Kidney (tissue), 14 donors: Measurements from ENCODE around the gene FBXO17. TPM values are rescaled to one million over a fixed set of nuclear protein-coding genes. Genes with fewer than 3 reads are reported as not detected.

ENCODE experiments used
- DNase-seq, 5 donors: peaks; one replicate each; pipeline ENCODE4 v3.0.0-alpha.2; 2013 to 2020
- FAIRE-seq: peaks from 2 replicates; lab custom pipeline; 2012; peaks lifted over from hg19 to GRCh38; lab: Jason Lieb, UNC
- H3K27ac ChIP-seq, 2 donors: one replicate each; pipeline ENCODE4 v1.7.0; 2013; ENCODE audit warnings: low read depth in 2 of 2, low read length in 2 of 2, inconsistent platforms in 1 of 2
- H3K27me3 ChIP-seq: one replicate; pipeline ENCODE4 v1.7.1; 2013; ENCODE audit warnings: low read length, inconsistent platforms; ENCODE audit not compliant: control insufficient read depth, insufficient read depth
- H3K36me3 ChIP-seq, 3 donors: one replicate each; pipeline versions ENCODE4 v1.7.0 to v1.7.1; 2013; ENCODE audit warnings: low read length in 3 of 3, control low read depth in 1 of 3, inconsistent platforms in 1 of 3; ENCODE audit not compliant: insufficient read depth in 3 of 3, control insufficient read depth in 2 of 3
- H3K4me1 ChIP-seq, 3 donors: one replicate each; pipeline versions ENCODE4 v1.7.0 to v1.7.1; 2013; ENCODE audit warnings: low read length in 3 of 3, inconsistent platforms in 1 of 3, low read depth in 1 of 3; ENCODE audit not compliant: control insufficient read depth in 2 of 3, insufficient read depth in 2 of 3
- H3K4me3 ChIP-seq, 3 donors: one replicate each; pipeline versions ENCODE4 v1.7.0 to v1.8.1; 2013; ENCODE audit warnings: low read length in 3 of 3, control low read depth in 1 of 3, inconsistent platforms in 1 of 3
- H3K9ac ChIP-seq, 3 donors: one replicate each; pipeline versions ENCODE4 v1.7.0 to v1.7.1; 2013; ENCODE audit warnings: low read length in 3 of 3, control low read depth in 1 of 3, inconsistent platforms in 1 of 3
- H3K9me3 ChIP-seq, 3 donors: one replicate each; pipeline versions ENCODE4 v1.7.0 to v1.7.1; 2013; ENCODE audit warnings: low read length in 3 of 3, control low read depth in 1 of 3, inconsistent platforms in 1 of 3; ENCODE audit not compliant: control insufficient read depth in 2 of 3, insufficient read depth in 1 of 3
- CTCF ChIP-seq: IDR thresholded peaks from 3 replicates; pipeline ENCODE4 v1.5.1; 2012; ENCODE audit warnings: mild to moderate bottlenecking, moderate library complexity, borderline replicate concordance; ENCODE audit not compliant: insufficient read depth; ENCODE audit errors: extremely low read depth
- intact Hi-C: fragments of 100-400 bp; cut with DNase I; formaldehyde crosslinking; loops from one replicate; pipeline ENCODE4 v1.11.1; 2022
- polyA plus RNA-seq: library from polyadenylated mRNA; stranded (reverse); fragments of 350-450 nt; fragmentation: Illumina TruSeq; extraction: RNeasy Lipid Tissue Mini Kit (QIAGEN cat#74804); gene quantifications from one replicate; pipeline ENCODE4 v1.2.3, GENCODE V29; 2014; ENCODE audit warnings: low read depth, low replicate concordance; ENCODE audit not compliant: insufficient read depth
- total RNA-seq: library from RNA; stranded (reverse); fragmentation: NEBNext Ultra II Directional; extraction: Animal tissue kit (Norgen Biotek cat#: 25700); gene quantifications from one replicate; pipeline ENCODE4 v1.2.1, GENCODE V29; 2021
- donor health status: control.
- donor health status: control.
- donor health status: control.
- donor health status: control.
- donor health status: control.
- donor health status: DM: yes; HTN: yes; CAD: no.
- donor health status: Normal renal cell carcinoma (clear cell type).

The FBXO17 gene
- total and polyA plus RNA-seq, 2 donors from 2014 or later, result 32.3 to 44.3 TPM

DNA sequence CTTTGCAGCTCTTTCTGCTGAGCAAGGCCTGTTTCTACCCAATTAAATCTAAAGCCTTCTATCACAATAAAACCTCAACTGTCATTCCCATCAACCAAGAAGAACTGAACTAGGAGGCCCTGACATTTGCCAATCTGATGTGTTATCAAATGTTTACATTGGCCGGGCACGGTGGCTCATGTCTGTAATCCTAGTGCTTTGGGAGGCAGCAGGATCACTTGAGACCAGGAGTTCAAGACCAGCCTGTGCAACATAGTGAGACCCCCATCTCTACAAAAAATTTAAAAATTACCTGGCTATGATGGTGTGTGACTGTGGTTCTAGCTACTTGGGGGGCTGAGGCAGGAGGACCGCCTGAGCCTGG is 2.8 kb upstream of the FBXO17 start:
- H3K27me3 ChIP-seq, result no peaks in the 10 kb centered on the region
- H3K36me3 ChIP-seq, result no peaks in the 10 kb centered on the region
- H3K4me1 ChIP-seq, result peaks cover 0 to 5% (median 0%) of the 10 kb centered on the region in 3 donors
- no peak overlapping the region for H3K9ac ChIP-seq
- no peak for DNase-seq
- intact Hi-C loops, result no loop called here
- TF ChIP-seq CTCF, result no peak
- peaks cover 0 to 4% (median 0%) of the 10 kb centered on the region in 3 donors for H3K9me3 ChIP-seq
- no peak overlapping the region for H3K27ac ChIP-seq
- H3K4me3 ChIP-seq, result no peak overlapping the region
- FAIRE-seq, result no peak

- no peak for DNase-seq
- Histone ChIP-seq H3K27me3 (no peaks in the 10 kb centered on the region), H3K36me3 (no peaks in the 10 kb centered on the region), H3K9me3 (peaks cover 0 to 4% (median 0%) of the 10 kb centered on the region in 3 donors), H3K9ac (peak overlapping the region in 1 of 3 donors; percentile 20), H3K27ac (peak overlapping the region in 1 of 2 donors; percentile 9), H3K4me3 (no peak overlapping the region), H3K4me1 (peaks cover 0 to 5% (median 0%) of the 10 kb centered on the region in 3 donors)
- no peak for FAIRE-seq
- TF ChIP-seq CTCF, result no peak
- intact Hi-C loops, result no loop called here
These were observed 2.1 kb upstream of the FBXO17 start for GRCh38 chr19:38977445-38978325.

DNA sequence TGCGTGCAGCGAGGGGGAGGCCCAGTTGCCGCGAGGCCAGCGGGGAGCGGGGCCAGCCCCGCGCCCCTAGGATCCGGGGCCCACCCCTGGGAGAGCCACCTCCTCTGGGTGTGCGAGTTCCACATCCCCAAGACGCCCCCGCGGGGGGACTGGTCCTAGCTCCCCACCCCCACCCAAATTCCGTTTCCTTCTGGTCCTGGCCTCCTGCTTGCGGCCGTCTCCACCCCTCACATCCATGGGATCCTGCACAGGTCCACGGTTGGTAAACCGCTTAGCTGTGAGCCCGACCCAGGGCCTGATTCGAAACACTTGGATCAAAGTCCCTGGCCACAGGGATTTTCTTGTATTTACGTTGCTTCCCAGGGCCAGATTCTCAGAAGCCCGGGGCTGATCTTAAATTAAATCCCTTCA is 324 bp upstream of the FBXO17 start:
- Histone ChIP-seq H3K9ac (peak overlapping the region; percentile 33 to 74 (median 34)), H3K9me3 (peaks cover 0 to 4% (median 0%) of the 10 kb centered on the region in 3 donors), H3K27me3 (no peaks in the 10 kb centered on the region), H3K4me3 (peak overlapping the region; percentile 28 to 64 (median 39)), H3K27ac (peak overlapping the region; percentile 87 to 88), H3K36me3 (no peaks in the 10 kb centered on the region), H3K4me1 (peaks cover 0 to 5% (median 0%) of the 10 kb centered on the region in 3 donors)
- FAIRE-seq (no peak), DNase-seq (peak in 3 of 5 donors; percentile 72 to 75 (median 73))
- no peak for TF ChIP-seq CTCF
- intact Hi-C loops, result no loop called here
